Fibroblast of upper back skin (primary cell): Measurements from ENCODE around the gene SLC66A1.
"Not testable (repeated sequence)": the region's sequence is repeated elsewhere in the genome, so short reads cannot be mapped to it uniquely, and the experiment has no call there.

Experiments used
- DNase-seq: peaks from one replicate; pipeline ENCODE4 v3.0.0-alpha.2; 2013

The SLC66A1 gene, protein sequence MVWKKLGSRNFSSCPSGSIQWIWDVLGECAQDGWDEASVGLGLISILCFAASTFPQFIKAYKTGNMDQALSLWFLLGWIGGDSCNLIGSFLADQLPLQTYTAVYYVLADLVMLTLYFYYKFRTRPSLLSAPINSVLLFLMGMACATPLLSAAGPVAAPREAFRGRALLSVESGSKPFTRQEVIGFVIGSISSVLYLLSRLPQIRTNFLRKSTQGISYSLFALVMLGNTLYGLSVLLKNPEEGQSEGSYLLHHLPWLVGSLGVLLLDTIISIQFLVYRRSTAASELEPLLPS

GRCh38 chr1:19311931-19312781 lies at the start of gene SLC66A1, which contains the start of gene AKR7A2:
Gene SLC66A1 (plus strand): TSS chr1:19312326. CDS start chr1:19317678, 5,352 bp downstream.
Gene AKR7A2 (minus strand): TSS chr1:19312144. CDS start chr1:19312124, 20 bp downstream.
- peak; percentile 92 for DNase-seq

- no peak for DNase-seq
Measured at GRCh38 chr1:19262744-19263143, 49.4 kb upstream of the SLC66A1 start.

DNA sequence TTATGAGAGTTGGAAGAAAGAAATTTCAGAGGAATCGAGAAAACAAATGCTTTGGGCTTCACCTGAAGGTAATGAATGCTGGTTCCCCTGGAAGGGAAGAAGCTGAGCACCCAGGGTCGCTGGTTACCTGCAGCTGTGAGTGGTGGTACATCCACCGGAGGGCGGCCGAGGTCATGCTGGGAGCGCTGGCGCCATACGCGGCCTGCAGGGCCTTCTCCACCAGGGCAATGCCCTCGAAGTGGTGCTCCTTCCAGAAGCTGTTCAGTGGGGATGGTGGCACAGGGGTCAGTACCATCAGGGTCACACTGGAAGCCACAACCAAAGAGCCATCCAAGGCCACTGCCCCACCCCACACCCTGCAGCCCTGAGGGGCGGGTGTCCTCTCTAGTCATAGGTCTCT lies 43.7 kb upstream of the SLC66A1 start:
- no peak for DNase-seq

DNA sequence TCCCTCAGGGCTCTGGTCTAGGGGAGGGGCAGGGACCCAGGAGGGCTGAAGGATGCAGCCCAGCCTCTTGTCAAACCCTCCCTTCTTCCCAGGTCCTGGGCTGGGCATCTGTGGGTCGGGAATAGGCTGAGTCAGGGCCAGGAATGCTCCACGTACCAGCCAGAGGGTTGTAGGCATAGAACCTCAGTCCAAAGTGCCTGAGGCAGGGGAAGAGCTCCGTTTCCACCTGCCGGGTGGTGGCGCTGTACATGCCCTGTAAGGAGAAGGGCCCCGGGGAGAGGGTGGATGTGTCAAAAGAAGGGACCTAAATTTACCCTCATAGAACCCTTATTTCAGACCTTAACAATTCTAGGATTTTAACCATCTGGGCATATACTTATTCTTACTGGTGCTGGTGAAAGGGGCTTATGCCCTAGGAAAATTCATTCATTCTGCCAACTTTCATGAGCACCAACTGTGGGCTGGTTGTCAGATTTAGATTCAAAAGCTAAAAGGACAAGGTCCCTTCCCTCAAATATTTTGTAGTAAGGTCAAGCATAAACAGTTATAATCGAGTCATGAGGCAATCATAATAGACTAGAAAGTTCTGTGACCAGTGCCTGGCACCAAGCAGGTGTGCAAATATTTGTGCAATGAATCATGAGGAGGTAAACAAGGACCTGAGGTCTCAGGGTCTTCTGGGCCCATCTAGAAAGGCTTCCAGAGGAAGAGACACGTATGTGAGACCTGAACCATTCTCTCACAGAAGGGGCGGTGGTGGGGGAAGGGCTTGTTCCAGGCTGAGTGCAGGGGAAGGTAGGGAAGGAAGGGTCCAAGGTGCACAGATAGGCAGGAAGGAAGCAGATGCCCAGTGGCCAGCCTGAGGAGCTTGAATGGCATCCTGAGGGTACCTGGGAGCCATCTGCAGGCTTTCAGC lies 42.4 kb upstream of the SLC66A1 start:
- not testable (repeated sequence) for DNase-seq

GRCh38 chr1:19270343-19270730 lies 41.8 kb upstream of the SLC66A1 start:
- not testable (repeated sequence) for DNase-seq

GRCh38 chr1:19272064-19272463 lies 40.1 kb upstream of the SLC66A1 start:
- DNase-seq, result no peak

- DNase-seq, result no peak
Measured at GRCh38 chr1:19273106-19273843, 38.9 kb upstream of the SLC66A1 start.

DNA sequence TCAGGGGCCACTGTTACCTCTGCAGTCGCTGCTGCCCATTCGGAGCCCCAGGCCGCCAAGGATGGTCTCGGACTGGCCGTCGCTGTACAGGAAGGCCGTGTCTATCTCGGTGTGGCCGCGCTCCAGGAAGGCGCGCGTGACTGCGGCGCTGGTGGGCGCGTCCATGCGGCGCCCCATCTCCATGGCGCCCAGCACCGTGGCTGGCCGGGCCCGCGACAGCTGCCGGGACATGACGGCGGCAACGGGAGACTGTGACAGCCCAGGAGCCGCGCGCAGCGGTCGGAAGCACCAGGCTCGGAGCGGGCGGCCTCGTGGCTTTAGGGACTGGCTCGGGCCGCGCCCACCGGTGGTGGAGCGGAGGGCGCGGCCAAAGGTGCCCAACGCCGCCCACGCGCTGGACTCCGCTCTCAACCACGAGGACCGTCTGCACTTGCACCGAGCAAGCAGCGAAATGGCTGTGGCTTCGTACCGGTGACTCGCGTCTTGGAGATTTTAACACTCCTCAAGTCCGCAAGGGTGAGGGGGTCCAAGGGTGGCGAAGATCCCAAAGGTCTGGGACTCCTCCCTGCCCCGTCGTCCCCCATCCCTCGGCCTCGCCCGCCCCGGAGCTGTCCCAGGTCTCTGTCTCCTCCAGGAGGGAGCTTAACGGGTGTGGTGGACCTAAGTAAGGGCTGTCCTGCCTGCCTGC lies 38.1 kb upstream of the SLC66A1 start:
- not testable (repeated sequence) for DNase-seq

DNA sequence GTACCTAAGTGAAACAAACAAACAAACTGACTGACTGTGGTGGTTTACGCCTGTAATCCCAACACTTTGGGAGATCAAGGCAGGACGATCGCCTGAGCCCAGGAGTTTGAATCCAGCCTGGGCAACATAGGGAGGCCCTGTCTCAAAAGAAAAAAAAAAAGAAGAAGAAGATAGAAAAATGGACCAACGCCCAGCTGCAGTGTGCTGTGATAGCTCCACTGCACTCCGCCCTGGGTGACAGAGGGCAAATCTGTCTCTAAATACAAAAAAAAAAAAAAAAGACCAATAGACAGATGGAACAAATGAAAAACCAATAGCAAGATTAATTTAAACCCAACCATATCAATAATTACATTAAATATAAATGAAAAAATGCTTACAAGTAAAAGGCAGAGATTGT lies 37.5 kb upstream of the SLC66A1 start:
- no peak for DNase-seq

DNA sequence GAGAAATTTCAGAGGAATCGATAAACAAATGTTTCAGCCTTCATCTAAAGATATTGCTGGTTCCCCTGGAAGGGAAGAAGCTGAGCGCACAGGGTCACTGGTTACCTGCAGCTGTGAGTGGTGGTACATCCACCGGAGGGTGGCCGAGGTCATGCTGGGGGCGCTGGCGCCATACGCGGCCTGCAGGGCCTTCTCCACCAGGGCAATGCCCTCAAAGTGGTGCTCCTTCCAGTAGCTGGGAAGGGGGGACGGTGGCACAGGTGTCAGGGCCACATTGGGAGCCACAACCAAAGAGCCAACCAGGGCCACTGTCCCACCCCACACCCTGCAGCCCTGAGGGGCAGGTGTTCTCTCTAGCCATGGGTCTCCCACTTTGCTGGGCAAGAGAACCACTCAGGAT lies 28.2 kb upstream of the SLC66A1 start:
- DNase-seq, result no peak

GRCh38 chr1:19284881-19285280 lies 27.2 kb upstream of the SLC66A1 start:
- DNase-seq, result no peak

DNA sequence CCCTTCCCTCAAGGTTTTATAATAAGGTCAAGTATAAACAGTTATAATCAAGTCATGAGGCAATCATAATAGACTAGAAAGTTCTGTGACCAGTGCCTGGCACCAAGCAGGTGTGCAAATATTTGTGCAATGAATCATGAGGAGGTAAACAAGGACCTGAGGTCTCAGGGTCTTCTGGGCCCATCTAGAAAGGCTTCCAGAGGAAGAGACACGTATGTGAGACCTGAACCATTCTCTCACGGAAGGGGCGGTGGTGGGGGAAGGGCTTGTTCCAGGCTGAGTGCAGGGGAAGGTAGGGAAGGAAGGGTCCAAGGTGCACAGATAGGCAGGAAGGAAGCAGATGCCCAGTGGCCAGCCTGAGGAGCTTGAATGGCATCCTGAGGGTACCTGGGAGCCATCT lies 26.8 kb upstream of the SLC66A1 start:
- not testable (repeated sequence) for DNase-seq

GRCh38 chr1:19285807-19286206 lies 26.3 kb upstream of the SLC66A1 start:
- not testable (repeated sequence) for DNase-seq

DNA sequence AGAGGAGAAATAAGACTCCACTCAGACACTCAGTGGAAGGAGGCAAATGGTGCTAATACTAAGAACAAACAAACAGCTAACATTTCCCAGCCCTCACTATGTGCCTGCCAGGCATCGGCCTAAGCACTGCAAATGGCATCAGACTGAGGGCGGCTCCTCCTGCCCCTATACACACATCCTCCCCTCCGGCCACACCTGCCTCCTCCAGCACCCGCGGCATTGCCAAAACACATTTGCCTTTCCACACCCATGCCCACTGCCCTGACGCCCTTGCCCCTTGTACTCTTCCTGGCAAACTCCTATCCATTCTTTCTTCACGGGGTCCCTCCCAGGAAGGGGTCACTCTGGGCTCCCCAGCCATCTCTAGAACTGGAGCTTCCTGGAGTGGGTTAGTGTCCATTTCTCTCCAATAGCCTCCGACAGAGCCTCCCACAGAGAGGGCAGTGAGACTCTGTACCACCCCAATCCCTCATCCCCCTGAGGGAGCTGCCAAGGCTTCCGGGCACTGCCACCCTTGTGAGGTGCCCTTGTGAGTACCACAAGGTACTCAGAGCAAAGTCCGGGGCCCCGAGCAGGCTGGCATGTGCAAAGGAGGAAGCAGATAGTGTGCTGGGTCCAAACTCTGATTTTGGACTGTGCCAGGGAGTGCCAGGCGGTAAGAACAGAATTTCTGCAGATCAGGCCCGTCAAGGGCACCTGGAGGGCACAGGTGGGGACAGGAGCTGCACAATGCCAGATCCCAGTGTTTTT lies 24.5 kb upstream of the SLC66A1 start:
- DNase-seq, result no peak

- DNase-seq, result not testable (repeated sequence)
Measured at GRCh38 chr1:19288324-19289241, 23.5 kb upstream of the SLC66A1 start, which contains the start of gene AKR7A3. Gene AKR7A3 (minus strand): TSS chr1:19288770. CDS start chr1:19288709, 61 bp downstream.

DNA sequence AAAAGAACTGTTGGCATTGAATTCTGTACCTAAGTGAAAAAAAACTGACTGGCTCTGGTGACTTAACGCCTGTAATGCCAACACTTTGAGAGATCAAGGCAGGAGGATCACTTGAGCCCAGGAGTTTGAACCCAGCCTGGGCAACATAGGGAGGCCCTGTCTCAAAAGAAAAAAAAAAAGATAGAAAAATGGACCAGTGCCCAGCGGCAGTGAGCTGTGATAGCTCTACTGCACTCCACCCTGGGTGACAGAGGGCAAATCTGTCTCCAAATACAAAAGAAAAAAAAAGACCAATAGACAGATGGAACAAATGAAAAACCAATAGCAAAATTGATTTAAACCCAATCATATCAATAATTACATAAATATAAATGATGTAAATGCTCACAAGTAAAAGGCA lies 22.9 kb upstream of the SLC66A1 start:
- no peak for DNase-seq

DNA sequence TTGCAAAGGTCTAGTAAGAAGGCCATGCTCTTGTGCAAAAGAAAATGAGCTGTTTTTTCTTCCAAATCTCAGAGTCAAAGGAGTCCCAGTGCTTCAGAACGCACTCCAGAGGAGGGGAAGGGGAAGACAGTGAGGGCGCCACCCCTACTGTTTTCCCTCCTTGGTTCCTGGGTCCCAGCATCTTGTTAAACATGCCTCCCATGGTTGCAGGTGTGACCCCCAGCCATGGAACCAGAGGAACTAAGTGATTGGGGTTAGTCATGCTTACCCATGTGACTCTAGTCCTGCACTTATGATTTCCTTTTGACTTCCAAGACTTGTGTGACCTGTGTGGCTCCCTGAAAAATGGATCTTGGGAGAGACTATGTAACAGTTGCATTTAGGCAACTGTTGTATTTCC lies 17.5 kb upstream of the SLC66A1 start:
- no peak for DNase-seq

- DNase-seq, result no peak
Measured at GRCh38 chr1:19300211-19300610, 11.9 kb upstream of the SLC66A1 start.

DNA sequence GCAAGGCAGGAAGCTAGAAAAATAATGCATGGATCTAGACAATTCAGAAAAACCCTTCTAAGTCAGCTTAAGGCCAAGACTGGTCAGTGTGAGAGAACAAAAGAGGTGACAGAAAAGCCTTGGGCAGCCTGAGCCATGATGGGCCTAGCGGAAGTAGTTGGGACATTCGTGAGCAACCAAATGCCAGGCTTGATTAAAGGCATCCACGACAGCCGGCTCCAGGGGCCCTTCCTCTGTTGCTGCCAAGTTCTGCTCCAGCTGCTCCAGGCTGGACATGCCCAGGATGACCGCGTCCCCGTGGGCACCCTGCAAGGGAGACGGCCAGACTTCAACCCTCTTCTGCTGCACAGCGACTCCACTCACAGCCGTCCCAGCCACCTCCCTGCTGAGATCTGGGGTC lies 8.0 kb upstream of the SLC66A1 start:
- not testable (repeated sequence) for DNase-seq

GRCh38 chr1:19305880-19306279 lies 6.2 kb upstream of the SLC66A1 start:
- no peak for DNase-seq
